GM21825 (cell line): ENCODE measurements around the gene ADAMTSL5.
"Not testable (repeated sequence)": the region's sequence is repeated elsewhere in the genome, so short reads cannot be mapped to it uniquely, and the experiment has no call there.

Experiments used
- ATAC-seq: cut with Tn5 transposase; IDR thresholded peaks from one replicate; pipeline ENCODE4 v1.9.1; 2021; ENCODE audit warnings: mild to moderate bottlenecking, moderate library complexity; ENCODE audit not compliant: unreplicated experiment

ADAMTSL5 gene, protein sequence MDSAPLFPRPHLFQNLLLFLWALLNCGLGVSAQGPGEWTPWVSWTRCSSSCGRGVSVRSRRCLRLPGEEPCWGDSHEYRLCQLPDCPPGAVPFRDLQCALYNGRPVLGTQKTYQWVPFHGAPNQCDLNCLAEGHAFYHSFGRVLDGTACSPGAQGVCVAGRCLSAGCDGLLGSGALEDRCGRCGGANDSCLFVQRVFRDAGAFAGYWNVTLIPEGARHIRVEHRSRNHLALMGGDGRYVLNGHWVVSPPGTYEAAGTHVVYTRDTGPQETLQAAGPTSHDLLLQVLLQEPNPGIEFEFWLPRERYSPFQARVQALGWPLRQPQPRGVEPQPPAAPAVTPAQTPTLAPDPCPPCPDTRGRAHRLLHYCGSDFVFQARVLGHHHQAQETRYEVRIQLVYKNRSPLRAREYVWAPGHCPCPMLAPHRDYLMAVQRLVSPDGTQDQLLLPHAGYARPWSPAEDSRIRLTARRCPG

DNA sequence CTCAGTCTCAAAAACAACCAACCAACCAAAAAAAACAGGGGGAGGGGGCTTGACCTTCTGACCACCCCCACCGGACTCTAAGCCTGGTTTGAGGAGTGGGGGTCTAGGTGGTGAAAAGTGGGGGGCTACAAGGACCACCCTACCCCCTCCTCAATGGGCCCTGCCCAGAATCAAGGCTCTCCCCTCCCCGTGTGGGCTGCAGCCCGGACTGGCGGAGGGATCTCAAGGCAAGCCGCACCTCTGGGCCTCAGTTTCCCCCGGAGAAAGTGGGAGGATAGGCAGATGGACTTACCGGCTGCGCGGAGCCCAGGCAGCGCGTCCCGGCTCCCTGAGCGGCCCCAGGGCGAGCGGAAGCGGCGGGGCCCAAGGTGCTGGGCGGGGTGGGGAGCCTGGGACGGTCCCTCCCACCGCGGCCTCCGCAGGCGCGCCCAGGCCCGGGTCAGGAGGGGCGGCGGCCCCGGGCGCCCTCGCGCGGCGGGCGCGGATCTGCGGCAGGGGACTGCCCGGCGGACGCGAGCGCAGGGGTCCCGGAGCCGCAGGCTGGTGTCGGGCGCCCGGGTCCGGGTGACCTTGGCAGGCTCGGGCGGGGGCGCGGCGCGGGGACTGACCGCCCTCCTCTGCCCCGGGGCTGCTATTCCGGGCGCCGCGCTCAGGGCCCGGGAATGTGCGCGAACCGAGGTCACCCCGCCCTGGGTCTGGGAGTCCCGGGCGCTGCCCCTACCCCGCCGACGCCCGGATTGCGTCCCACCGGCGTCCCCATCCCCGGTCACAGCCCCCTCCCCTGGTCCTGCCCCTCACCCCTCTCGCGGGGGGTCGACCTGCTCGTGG, at the start of gene ADAMTSL5:
Gene ADAMTSL5 (minus strand): TSS at position 349 of the 828 bp plus-strand sequence. CDS start 2,076 bp downstream, outside the sequence.
- no peak for ATAC-seq

- ATAC-seq, result no peak
Measured at GRCh38 chr19:1561236-1561842, 48.5 kb upstream of the ADAMTSL5 start.

GRCh38 chr19:1560286-1560882, 47.6 kb upstream of the ADAMTSL5 start:
- ATAC-seq, result no peak

- no peak for ATAC-seq
Measured at GRCh38 chr19:1558552-1558951, 45.7 kb upstream of the ADAMTSL5 start.

DNA sequence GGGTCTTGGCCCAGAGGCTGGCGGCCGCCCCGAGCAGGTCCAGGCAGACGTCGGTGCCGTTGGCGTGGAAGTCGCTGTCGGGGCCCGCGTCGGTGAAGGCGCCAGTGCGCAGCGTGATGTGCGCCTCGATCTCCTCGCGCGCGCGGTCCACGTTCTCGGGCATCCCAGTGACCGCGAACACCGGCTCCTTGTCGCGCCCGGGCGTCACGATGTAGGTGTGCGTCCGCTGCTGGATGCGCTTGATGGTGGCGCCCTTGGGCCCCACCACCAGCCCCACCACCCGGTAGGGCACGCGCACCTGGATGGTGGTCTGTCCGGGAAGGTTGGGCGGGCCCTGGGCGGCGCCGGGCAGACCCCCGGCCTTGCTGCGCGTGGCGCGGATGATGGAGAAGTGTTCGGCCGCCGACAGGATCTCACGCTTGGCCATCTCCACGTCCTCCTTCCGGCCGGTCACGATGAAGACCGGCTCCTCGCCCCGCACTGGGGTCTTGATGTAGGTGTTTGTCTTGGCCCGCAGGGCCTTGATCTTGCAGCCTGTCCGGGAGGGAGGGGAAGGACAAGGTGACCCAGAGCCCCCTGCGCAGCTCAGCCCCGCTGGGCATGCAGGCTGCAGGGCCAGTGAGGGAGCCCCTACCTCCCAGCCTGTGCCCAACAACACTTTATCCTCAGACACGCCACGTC, 43.7 kb upstream of the ADAMTSL5 start:
- no peak for ATAC-seq

- no peak for ATAC-seq
Measured at GRCh38 chr19:1555487-1556389, 42.9 kb upstream of the ADAMTSL5 start.

DNA sequence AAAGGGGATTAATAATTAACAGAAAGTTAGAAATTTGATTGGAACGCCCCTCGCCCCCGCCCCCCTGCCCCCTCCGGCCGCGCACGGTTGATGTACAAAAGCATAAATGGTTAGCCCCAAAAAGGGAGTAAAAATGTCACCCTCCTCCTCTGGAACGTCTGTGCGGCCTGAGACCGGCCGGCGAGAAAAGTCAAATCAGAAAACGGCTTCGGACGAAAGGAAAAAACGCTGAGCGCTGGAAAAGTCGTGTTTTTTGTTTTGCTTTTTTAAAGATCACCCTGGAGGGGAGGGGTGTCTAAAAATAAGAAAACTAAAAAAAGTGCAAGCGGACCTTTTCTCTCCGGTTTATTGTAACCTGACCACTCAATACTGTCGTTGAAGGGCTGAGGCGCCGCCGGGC, 42.1 kb upstream of the ADAMTSL5 start:
- ATAC-seq, result no peak

GRCh38 chr19:1553415-1553814, 40.6 kb upstream of the ADAMTSL5 start:
- no peak for ATAC-seq

GRCh38 chr19:1551068-1552040, 38.5 kb upstream of the ADAMTSL5 start:
- no peak for ATAC-seq

DNA sequence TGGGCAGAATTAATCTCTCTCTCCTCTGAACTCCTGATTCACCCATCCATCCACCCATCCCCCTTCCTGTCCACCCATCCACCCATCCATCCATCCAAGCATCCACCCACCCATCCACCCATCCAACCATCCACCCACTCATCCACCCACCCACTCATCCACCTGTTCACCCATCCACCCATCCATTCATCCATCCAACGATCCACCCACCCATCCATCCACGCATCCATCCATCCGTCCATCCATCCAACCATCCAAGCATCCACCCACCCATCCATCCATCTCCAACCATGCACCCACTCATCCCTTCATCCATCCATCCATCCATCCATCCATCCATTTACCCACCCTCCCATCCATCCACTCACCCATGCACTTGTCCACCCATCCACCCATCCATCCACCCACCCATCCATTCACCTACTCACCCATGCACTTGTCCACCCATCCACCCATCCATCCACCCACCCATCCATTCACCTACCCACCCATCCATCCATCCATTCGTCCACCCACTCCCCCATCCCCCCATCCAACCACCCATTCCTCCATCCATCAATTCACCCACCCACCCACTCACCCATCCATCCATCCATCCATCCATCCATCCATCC, 36.6 kb upstream of the ADAMTSL5 start:
- ATAC-seq, result no peak

DNA sequence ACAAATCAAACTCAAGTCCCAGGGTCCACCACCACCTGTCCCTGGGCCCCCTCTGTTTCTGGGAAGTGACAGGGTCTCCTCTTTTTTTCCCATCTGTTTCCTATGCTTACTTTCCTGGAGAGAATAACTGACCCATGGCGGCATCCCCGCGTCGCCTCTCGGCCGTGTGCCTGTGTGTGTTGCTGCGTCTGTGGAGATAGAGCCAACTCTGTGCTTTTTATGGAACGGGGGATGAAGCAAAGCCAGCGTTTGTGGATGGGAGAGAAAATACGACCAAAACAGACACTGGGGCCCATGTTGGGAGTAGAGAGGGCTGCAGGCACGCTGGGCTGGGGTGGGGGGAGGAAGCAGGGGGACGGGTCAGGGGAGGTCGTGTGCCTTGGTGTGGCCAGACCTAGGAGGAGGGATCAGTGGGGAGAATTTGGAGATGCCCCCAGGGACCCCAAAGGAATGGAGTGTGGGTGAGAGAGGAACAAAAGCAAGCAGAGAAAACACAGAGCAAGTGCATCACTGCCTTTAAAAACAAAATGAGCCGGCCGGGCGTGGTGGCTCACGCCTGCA, 27.6 kb upstream of the ADAMTSL5 start:
- ATAC-seq, result no peak

GRCh38 chr19:1539749-1540148, 26.9 kb upstream of the ADAMTSL5 start:
- ATAC-seq, result not testable (repeated sequence)

DNA sequence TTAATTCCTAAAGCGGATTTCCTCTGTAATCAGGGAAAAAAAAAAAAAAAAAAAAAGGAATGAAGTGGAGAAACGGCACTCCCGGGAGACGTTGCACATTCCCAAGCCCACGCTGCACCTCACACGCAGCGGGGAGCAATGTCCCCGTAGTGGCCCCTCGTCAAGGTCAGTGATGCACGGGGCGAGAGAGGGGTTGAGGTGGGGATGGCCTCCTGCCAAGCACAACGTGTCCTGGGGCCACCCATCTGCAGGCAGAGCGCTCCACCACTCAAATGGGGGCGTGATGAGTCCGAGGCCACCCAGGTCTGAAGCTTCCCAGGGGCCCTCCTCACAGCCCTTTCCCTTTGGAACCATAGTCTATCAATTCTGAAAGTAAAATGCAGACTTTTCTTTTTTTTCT, 26.2 kb upstream of the ADAMTSL5 start:
- no peak for ATAC-seq

DNA sequence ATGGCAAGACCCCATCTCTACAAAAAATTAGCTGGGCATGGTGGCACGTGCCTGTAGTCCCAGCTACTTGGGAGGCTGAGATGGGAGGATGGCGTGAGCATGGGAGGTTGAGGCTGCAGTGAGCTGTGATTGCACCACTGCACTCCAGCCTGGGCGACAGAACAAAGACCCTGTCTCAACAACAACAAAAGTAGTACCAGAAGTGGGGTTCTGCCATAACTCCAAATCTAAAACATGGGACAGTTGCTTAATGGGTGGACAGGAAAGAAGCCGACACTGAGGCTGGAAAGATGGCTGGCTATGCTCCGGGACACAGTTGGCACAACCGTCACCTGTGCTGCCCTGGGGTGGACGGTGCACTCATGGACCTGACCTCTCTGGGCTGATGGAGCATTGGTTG, 22.9 kb upstream of the ADAMTSL5 start:
- ATAC-seq, result not testable (repeated sequence)

DNA sequence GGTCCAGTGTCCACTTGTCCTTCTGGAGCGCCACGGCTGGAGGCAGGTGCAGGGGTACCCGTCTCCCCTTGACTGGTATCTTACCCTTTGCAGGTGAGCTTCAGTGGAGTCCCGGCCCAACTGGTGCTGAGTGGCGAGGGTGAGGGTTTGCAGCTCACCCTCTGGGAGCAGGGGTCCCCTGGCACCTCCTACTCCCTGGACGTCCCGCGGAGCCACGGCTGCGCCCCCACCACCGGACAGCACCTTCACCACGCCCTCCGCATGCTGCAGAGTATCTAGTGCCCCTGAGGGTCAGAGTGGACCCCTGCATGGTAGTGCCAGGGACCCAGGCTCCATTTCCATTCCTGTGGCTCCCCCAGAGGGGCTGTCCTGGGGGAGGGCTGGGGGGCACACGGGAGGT, 22.2 kb upstream of the ADAMTSL5 start:
- ATAC-seq, result no peak

- ATAC-seq, result no peak
Measured at GRCh38 chr19:1533510-1534150, 20.8 kb upstream of the ADAMTSL5 start.

GRCh38 chr19:1532003-1532402, 19.2 kb upstream of the ADAMTSL5 start:
- ATAC-seq, result no peak
